H9 (cell line): ENCODE data around the gene TCN1. TPM values are rescaled to one million over a fixed set of nuclear protein-coding genes. Genes with fewer than 3 reads are reported as not detected.
"Not testable (repeated sequence)": the region's sequence is repeated elsewhere in the genome, so short reads cannot be mapped to it uniquely, and the experiment has no call there.

Experiments
- DNase-seq: peaks from one replicate; pipeline ENCODE4 v3.0.0-alpha.2; 2017
- H2AFZ ChIP-seq: one replicate; pipeline ENCODE4 v1.6.1; 2013; ENCODE audit warnings: mild to moderate bottlenecking, low read length, control low read depth, moderate library complexity
- H2AK5ac ChIP-seq: 2 replicates; pipeline ENCODE4 v1.6.1; 2013; ENCODE audit warnings: low read length, control low read depth, mixed read lengths; ENCODE audit not compliant: insufficient read length
- H2BK120ac ChIP-seq: one replicate; pipeline ENCODE4 v1.6.1; 2013; ENCODE audit warnings: low read depth, mild to moderate bottlenecking, low read length, control low read depth, inconsistent platforms; ENCODE audit not compliant: poor library complexity, severe bottlenecking
- H2BK12ac ChIP-seq: 2 replicates; pipeline ENCODE4 v1.6.1; 2013; ENCODE audit warnings: low read length, control low read depth, mixed read lengths, low read depth; ENCODE audit not compliant: insufficient read length
- H2BK15ac ChIP-seq: 2 replicates; pipeline ENCODE4 v1.6.1; 2013; ENCODE audit warnings: low read depth, low read length, control low read depth
- H2BK20ac ChIP-seq: one replicate; pipeline ENCODE4 v1.6.1; 2013; ENCODE audit warnings: low read depth, mild to moderate bottlenecking, low read length, control low read depth, inconsistent platforms; ENCODE audit not compliant: poor library complexity, severe bottlenecking
- H2BK5ac ChIP-seq: 2 replicates; pipeline ENCODE4 v1.6.1; 2013; ENCODE audit warnings: low read length, control low read depth, mixed read lengths; ENCODE audit not compliant: insufficient read length
- H3K14ac ChIP-seq: 2 replicates; pipeline ENCODE4 v1.6.1; 2013; ENCODE audit warnings: low read length, control low read depth; ENCODE audit not compliant: insufficient read depth
- H3K18ac ChIP-seq: 2 replicates; pipeline ENCODE4 v1.6.1; 2013; ENCODE audit warnings: low read depth, mild to moderate bottlenecking, mixed read lengths, low read length, control low read depth; ENCODE audit not compliant: insufficient read length
- H3K23ac ChIP-seq: 2 replicates; pipeline ENCODE4 v1.6.1; 2013; ENCODE audit warnings: low read length, control low read depth, mixed read lengths, low read depth; ENCODE audit not compliant: insufficient read length
- H3K23me2 ChIP-seq: 2 replicates; pipeline ENCODE4 v1.6.1; 2013; ENCODE audit warnings: low read depth, mild to moderate bottlenecking, mixed read lengths, low read length, control low read depth; ENCODE audit not compliant: insufficient read length, poor library complexity, severe bottlenecking
- H3K27ac ChIP-seq: 2 replicates; pipeline ENCODE4 v1.5.1; 2013; ENCODE audit warnings: low read length, control low read depth, mixed read lengths, low read depth; ENCODE audit not compliant: insufficient read length
- H3K27me3 ChIP-seq: 2 replicates; pipeline ENCODE4 v1.6.1; 2013; ENCODE audit warnings: low read length, control low read depth, inconsistent platforms; ENCODE audit not compliant: insufficient read depth
- H3K4ac ChIP-seq: 2 replicates; pipeline ENCODE4 v1.6.1; 2013; ENCODE audit warnings: low read depth, mild to moderate bottlenecking, control low read depth, inconsistent platforms, low read length, moderate library complexity
- H3K4me1 ChIP-seq: 2 replicates; pipeline ENCODE4 v1.6.1; 2013; ENCODE audit warnings: low read length, control low read depth, inconsistent platforms; ENCODE audit not compliant: insufficient read depth
- H3K4me2 ChIP-seq: 2 replicates; pipeline ENCODE4 v1.6.1; 2013; ENCODE audit warnings: low read length, control low read depth, mixed read lengths; ENCODE audit not compliant: insufficient read length, insufficient read depth
- H3K56ac ChIP-seq: 2 replicates; pipeline ENCODE4 v1.6.1; 2013; ENCODE audit warnings: low read depth, mild to moderate bottlenecking, mixed read lengths, low read length, control low read depth; ENCODE audit not compliant: insufficient read length
- H3K79me1 ChIP-seq: 2 replicates; pipeline ENCODE4 v1.6.1; 2013; ENCODE audit warnings: low read depth, mild to moderate bottlenecking, moderate library complexity, low read length, control low read depth, inconsistent platforms; ENCODE audit not compliant: insufficient read depth, poor library complexity, severe bottlenecking
- H3K79me2 ChIP-seq: 2 replicates; pipeline ENCODE4 v1.6.1; 2013; ENCODE audit warnings: low read length, control low read depth, inconsistent platforms; ENCODE audit not compliant: insufficient read depth
- H3K9ac ChIP-seq: 2 replicates; pipeline ENCODE4 v1.6.1; 2013; ENCODE audit warnings: low read length, control low read depth, mixed read lengths; ENCODE audit not compliant: insufficient read length; ENCODE audit errors: extremely low read depth
- H3K9me3 ChIP-seq: one replicate; pipeline ENCODE4 v1.6.1; 2013; ENCODE audit warnings: low read depth, low read length, inconsistent platforms; ENCODE audit not compliant: control insufficient read depth
- H3T11ph ChIP-seq: one replicate; pipeline ENCODE4 v1.6.1; 2013; ENCODE audit warnings: mild to moderate bottlenecking, low read length, control low read depth, inconsistent platforms
- H4K20me1 ChIP-seq: one replicate; pipeline ENCODE4 v1.6.1; 2013; ENCODE audit not compliant: control insufficient read depth, insufficient read length, insufficient read depth
- H4K5ac ChIP-seq: 2 replicates; pipeline ENCODE4 v1.6.1; 2013; ENCODE audit warnings: low read depth, mild to moderate bottlenecking, mixed read lengths, low read length, control low read depth; ENCODE audit not compliant: insufficient read length
- H4K8ac ChIP-seq: replicated peaks from 2 replicates; pipeline ENCODE4 v1.6.1; 2013; ENCODE audit warnings: low read length, control low read depth, mixed read lengths, low read depth; ENCODE audit not compliant: insufficient read length
- H4K91ac ChIP-seq: 2 replicates; pipeline ENCODE4 v1.6.1; 2013; ENCODE audit warnings: low read depth, mild to moderate bottlenecking, moderate library complexity, mixed read lengths, low read length, control low read depth; ENCODE audit not compliant: insufficient read length
- H3K27ac Mint-ChIP-seq, 3 experiments: 2 replicates in 2 of 3; 3 replicates in 1 of 3; pipeline ENCODE4 v1.8.0; 2020 to 2021; ENCODE audit warnings: mixed read lengths in 3 of 3, mild to moderate bottlenecking in 1 of 3, moderate library complexity in 1 of 3
- H3K27me3 Mint-ChIP-seq: 2 replicates; pipeline ENCODE4 v1.8.0; 2021; ENCODE audit warnings: low read depth, mild to moderate bottlenecking, moderate library complexity, mixed read lengths
- H3K36me3 Mint-ChIP-seq, 3 experiments: 2 replicates in 2 of 3; 3 replicates in 1 of 3; pipeline ENCODE4 v1.8.0; 2020 to 2021; ENCODE audit warnings: low read depth in 3 of 3, mixed read lengths in 3 of 3; ENCODE audit not compliant: insufficient read depth in 1 of 3
- H3K4me1 Mint-ChIP-seq, 2 experiments: 2 replicates each; pipeline ENCODE4 v1.8.0; 2020; ENCODE audit warnings: mixed read lengths in 2 of 2
- H3K4me3 Mint-ChIP-seq, 2 experiments: 2 replicates in 1 of 2; 3 replicates in 1 of 2; pipeline ENCODE4 v1.8.0; 2020 to 2021; ENCODE audit warnings: mild to moderate bottlenecking in 2 of 2, mixed read lengths in 2 of 2, moderate library complexity in 1 of 2
- H3K9me3 Mint-ChIP-seq, 2 experiments: 2 replicates in 1 of 2; 3 replicates in 1 of 2; pipeline ENCODE4 v1.8.0; 2020; ENCODE audit warnings: mild to moderate bottlenecking in 2 of 2, mixed read lengths in 2 of 2, moderate library complexity in 1 of 2
- CTCF ChIP-seq: fragments of 200-600 bp; sonication (generic); conservative IDR thresholded peaks from 3 replicates; pipeline ENCODE4 v1.8.0; 2021; ENCODE audit warnings: antibody characterized with exemption, mild to moderate bottlenecking
- WGBS: extraction: QIAGEN DNeasy Blood & Tissue Kit; methylation state at CpG from one replicate; pipeline ENCODE4 v1.1.7; 2013; ENCODE audit warnings: missing lambda C conversion rate, low lambda C conversion rate, mixed read lengths; ENCODE audit not compliant: insufficient read length; ENCODE audit errors: extremely low coverage; 5-methylcytosine and 5-hydroxymethylcytosine counted together
- long read RNA-seq: library from polyadenylated mRNA; unstranded; transcript quantifications from one replicate; pipeline ENCODE4 v2.0.0, GENCODE V29; 2020
- total RNA-seq: library from RNA; stranded (reverse); gene quantifications from 2 replicates; pipeline ENCODE4 v1.2.1, GENCODE V29; 2021

The TCN1 gene
- total RNA-seq: not detected in 2 replicates
- long read RNA-seq: 0 reads

GRCh38 chr11:59866397-59866796 is at the start of gene TCN1:
TSS of gene TCN1 (minus strand) at chr11:59866487. CDS start at chr11:59866470, 17 bp downstream.
- Histone ChIP-seq H3K56ac (no peak within 1 kb of the TSS), H4K5ac (no peak within 1 kb of the TSS), H3K27ac (no peak within 1 kb of the TSS), H3K4ac (no peak within 1 kb of the TSS), H3K4me2 (no peak within 1 kb of the TSS), H2BK120ac (no peak within 1 kb of the TSS), H3K9ac (no peak within 1 kb of the TSS), H2AFZ (no peak within 1 kb of the TSS), H2BK5ac (no peak within 1 kb of the TSS), H3K79me2 (no peaks in the 10 kb centered on the region), H2BK12ac (no peak within 1 kb of the TSS), H2BK20ac (no peak within 1 kb of the TSS), H4K91ac (no peak within 1 kb of the TSS), H3K27me3 (no peaks in the 10 kb centered on the region), H4K8ac (no peak within 1 kb of the TSS), H2BK15ac (no peak within 1 kb of the TSS), H3K23me2 (no peaks in the 10 kb centered on the region), H3K14ac (no peak within 1 kb of the TSS), H3K18ac (no peak within 1 kb of the TSS), H3K79me1 (no peaks in the 10 kb centered on the region), H3K9me3 (no peaks in the 10 kb centered on the region), H3K4me1 (no peaks in the 10 kb centered on the region), H2AK5ac (no peak within 1 kb of the TSS), H3T11ph (no peak within 1 kb of the TSS), H4K20me1 (no peaks in the 10 kb centered on the region), H3K23ac (no peak within 1 kb of the TSS)
- DNase-seq: no peak
- Mint-ChIP-seq H3K36me3 (peaks cover 0 to 10% (median 6%) of the 10 kb centered on the region in 3 experiments; a peak in 3 of 7 replicates), H3K9me3 (peaks cover 8 to 9% of the 10 kb centered on the region in 2 experiments; a peak in 4 of 5 replicates), H3K27me3 (no peaks in the 10 kb centered on the region; the same call in 1 of the 2 replicates), H3K4me1 (no peaks in the 10 kb centered on the region), H3K4me3 (no peak within 1 kb of the TSS), H3K27ac (no peak within 1 kb of the TSS)
- TF ChIP-seq CTCF: no peak
- no CpG with 5 or more reads among the region's 3 CpGs for WGBS

- not testable (repeated sequence) for H2BK12ac ChIP-seq, H4K5ac ChIP-seq, H3K23ac ChIP-seq, H3K27me3 Mint-ChIP-seq, H3K4me3 Mint-ChIP-seq, H3K4me1 ChIP-seq, H2AK5ac ChIP-seq, H3K4me2 ChIP-seq, H2BK20ac ChIP-seq, H3K4me1 Mint-ChIP-seq, H3K23me2 ChIP-seq, H4K91ac ChIP-seq, H3K56ac ChIP-seq, H3K36me3 Mint-ChIP-seq, H3K79me2 ChIP-seq, H3K27ac ChIP-seq, H3K4ac ChIP-seq, H3K9ac ChIP-seq, H2BK5ac ChIP-seq, H2AFZ ChIP-seq, H4K20me1 ChIP-seq, H3K9me3 Mint-ChIP-seq, H4K8ac ChIP-seq, H2BK15ac ChIP-seq, H3K27ac Mint-ChIP-seq, DNase-seq, H3K14ac ChIP-seq, H3T11ph ChIP-seq, H3K18ac ChIP-seq, H2BK120ac ChIP-seq, H3K27me3 ChIP-seq, H3K9me3 ChIP-seq, H3K79me1 ChIP-seq
- WGBS: no CpG with 5 or more reads among the region's 2 CpGs
Observed at GRCh38 chr11:59903569-59903968, 37.3 kb upstream of the TCN1 start.
